ENCODE data around the gene NLRP3.
A peak's percentile ranks its signal among the peaks of the same experiment; 100 is the strongest.
"Not testable (repeated sequence)": the region's sequence is repeated elsewhere in the genome, so short reads cannot be mapped to it uniquely, and the experiment has no call there.

Gene NLRP3

GRCh38 chr1:247415423-247416361 lies at the start of gene NLRP3:
Gene NLRP3, plus strand, starts transcription at chr1:247416173. Its CDS starts 2,628 bp downstream, at chr1:247418801.
- DNase-seq = no peak

GRCh38 chr1:247366345-247366744 lies 49.6 kb upstream of the NLRP3 start:
- DNase-seq = not testable (repeated sequence)

GRCh38 chr1:247366926-247367645 lies 48.9 kb upstream of the NLRP3 start:
- no peak for DNase-seq

- DNase-seq = no peak
These were observed 48.1 kb upstream of the NLRP3 start for GRCh38 chr1:247367786-247368422.

- no peak for DNase-seq
These were observed 47.4 kb upstream of the NLRP3 start for GRCh38 chr1:247368490-247369145.

- DNase-seq = no peak
These were observed 44.9 kb upstream of the NLRP3 start for GRCh38 chr1:247370786-247371732.

GRCh38 chr1:247371801-247372259 lies 44.1 kb upstream of the NLRP3 start:
- DNase-seq = no peak

GRCh38 chr1:247373721-247374141 lies 42.2 kb upstream of the NLRP3 start:
- no peak for DNase-seq

- DNase-seq = not testable (repeated sequence)
These were observed 41.2 kb upstream of the NLRP3 start for GRCh38 chr1:247374651-247375334.

GRCh38 chr1:247375747-247376146 lies 40.2 kb upstream of the NLRP3 start:
- DNase-seq = no peak

- no peak for DNase-seq
These were observed 39.3 kb upstream of the NLRP3 start for GRCh38 chr1:247376659-247377058.

- DNase-seq = not testable (repeated sequence)
These were observed 38.3 kb upstream of the NLRP3 start for GRCh38 chr1:247377656-247378055.

- no peak for DNase-seq
These were observed 37.5 kb upstream of the NLRP3 start for GRCh38 chr1:247378334-247379073.

GRCh38 chr1:247385283-247385682 lies 30.7 kb upstream of the NLRP3 start:
- DNase-seq = no peak

- no peak for DNase-seq
These were observed 29.8 kb upstream of the NLRP3 start for GRCh38 chr1:247386217-247386616.

GRCh38 chr1:247386687-247387086 lies 29.3 kb upstream of the NLRP3 start:
- DNase-seq = no peak

GRCh38 chr1:247387096-247387495 lies 28.9 kb upstream of the NLRP3 start:
- no peak for DNase-seq

GRCh38 chr1:247387565-247387964 lies 28.4 kb upstream of the NLRP3 start:
- DNase-seq = no peak

- DNase-seq = peak; percentile 79
These were observed 25.7 kb upstream of the NLRP3 start for GRCh38 chr1:247390116-247390791.

GRCh38 chr1:247390996-247391395 lies 25.0 kb upstream of the NLRP3 start:
- no peak for DNase-seq

All from SHP77 treated with DMSO at 0.1 percent for 48 hours (cell line).